HG02588 (cell line): ENCODE data around the gene C3orf85.

ENCODE experiments used
- ATAC-seq: cut with Tn5 transposase; IDR thresholded peaks from one replicate; pipeline ENCODE4 v1.9.1; 2021; ENCODE audit warnings: mild to moderate bottlenecking, moderate library complexity; ENCODE audit not compliant: unreplicated experiment

Gene C3orf85

DNA sequence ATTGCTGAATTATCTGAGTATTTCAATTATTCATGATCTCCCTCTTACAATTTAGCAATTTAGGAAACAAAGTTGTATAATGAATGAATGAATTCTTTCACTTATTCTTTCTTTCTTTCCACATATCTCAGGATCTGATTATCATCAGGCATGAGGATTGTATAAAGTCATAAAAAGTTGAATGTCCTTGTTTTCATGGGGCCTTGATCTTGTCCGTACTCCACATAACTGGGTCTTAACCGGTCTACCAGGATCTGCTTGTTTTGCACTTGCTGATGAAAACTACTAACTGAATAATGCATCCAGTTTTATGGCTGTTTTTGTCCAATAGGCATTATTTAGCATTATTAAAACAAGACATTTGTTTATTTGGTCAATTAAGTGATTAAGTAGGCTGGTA is 12.6 kb downstream of the C3orf85 start:
- no peak for ATAC-seq

DNA sequence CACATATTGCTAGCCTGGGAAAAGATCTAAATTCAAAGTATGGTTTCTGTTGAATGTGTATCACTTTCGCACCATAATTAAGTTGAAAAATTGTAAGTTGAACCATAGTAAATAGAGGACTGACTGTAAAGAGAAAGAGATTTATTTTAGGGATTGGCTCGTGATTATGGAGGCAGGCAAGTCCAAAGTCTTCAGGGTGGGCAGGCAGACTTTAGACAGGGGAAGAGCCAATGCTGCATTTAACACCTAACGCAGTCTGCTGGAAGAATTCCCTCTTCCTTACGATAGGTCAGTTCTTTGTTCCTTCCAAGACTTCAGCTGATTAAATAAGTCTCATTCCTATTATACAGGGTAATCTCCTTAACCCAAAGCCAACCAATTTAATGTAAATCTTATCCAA is 15.8 kb downstream of the C3orf85 start:
- ATAC-seq = no peak

DNA sequence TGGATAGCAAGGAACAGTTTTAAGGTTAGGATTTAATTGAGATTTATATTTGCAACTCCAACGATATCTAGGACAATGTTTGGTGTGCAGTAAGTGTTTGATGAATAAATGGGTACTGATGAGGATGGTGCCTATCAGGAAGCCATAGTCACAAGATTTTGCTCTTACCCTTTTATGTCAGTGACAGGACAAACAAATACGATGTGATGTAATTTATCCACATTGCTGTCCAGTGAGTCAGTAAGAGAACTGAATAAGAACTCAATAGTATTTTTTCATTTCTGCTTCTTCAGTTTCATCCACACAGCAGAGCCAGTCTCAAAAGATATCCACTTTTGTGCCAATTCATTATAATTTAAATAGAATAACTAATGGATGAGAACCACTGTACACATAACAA is 18.5 kb downstream of the C3orf85 start:
- ATAC-seq = no peak

DNA sequence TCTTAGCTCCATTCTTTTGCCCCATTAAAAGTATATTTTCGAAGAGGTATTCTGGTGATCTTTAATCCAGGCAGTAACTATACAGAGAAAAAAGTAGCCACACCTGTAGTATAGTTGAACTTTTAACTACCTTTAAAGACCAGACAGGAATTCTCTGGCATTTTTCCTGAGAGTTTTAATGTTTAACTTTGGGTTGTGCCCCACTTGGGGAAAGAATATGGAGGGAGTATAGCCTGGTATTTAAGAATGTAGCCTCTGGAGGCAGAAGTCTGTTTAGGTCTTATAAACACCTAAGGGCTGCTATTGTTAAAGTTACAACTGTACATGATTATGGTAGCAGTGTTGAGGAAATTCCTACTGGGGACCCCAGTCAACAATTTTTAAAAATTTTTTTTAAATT is 19.3 kb downstream of the C3orf85 start:
- no peak for ATAC-seq

DNA sequence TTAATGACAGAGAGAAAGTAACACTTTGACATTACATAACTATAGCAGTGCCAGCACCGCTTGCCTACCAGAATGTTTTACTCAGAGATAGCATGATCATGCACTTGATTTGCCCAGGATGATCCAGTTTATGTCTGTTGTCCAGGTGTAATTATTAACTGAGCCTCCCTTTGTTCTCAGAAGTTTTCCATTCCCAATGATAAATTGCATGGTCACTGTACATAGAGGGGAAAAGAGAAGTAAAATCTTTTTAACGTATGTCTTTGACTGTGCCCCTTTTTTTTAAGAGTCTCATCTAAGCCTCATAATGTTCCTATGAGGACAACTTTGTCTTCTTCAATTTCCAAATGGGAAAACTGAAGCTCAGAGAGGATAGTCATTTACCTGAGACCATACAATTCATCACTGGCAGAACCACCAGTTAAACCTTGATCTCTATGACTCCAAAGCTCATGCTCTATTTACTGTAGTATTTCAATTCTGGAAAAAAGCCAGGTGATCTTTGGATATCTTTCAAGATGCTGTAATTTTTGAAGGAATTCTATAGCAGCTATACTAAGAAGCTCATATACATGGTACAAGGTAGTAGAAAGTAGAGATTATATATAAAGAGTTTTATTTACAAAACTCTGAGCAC is 25.1 kb downstream of the C3orf85 start:
- ATAC-seq = no peak

DNA sequence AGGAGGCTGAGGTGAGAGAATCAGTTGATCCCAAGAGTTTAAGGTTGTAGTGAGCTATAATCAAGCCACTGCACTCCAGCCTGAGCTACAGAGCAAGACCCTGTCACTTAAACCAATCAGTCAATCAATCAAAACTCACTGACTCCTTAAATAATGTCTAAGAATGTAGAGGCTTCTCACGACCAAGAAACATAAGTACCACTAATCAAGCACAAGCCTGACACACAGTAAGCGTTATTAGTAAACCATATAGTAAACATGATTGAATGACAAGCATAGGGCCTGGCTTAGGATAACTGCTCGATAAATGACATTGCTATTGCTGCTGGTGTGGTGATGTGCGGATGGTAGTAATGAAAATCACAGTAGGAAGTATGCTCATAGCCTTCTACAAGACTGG is 29.4 kb downstream of the C3orf85 start:
- ATAC-seq = no peak

DNA sequence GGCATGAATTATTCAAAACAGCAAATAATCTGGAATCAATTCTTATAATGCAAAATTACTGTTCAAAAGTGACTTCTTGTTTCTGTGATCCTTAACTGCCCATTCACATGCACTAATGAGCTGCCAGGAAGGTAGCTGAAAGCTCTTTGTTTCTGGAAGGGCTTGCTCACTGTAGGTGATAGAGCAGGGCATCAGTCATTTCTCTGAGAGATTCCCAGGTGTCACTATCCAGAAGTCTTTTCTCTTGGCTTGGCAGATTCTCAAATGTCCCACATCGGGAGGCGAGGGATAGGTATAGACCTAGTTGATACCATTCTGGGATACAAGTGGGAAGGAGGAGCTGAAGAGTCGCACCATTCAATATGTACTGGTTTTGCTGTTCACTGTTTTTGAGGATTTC is 35.0 kb downstream of the C3orf85 start:
- ATAC-seq = no peak

DNA sequence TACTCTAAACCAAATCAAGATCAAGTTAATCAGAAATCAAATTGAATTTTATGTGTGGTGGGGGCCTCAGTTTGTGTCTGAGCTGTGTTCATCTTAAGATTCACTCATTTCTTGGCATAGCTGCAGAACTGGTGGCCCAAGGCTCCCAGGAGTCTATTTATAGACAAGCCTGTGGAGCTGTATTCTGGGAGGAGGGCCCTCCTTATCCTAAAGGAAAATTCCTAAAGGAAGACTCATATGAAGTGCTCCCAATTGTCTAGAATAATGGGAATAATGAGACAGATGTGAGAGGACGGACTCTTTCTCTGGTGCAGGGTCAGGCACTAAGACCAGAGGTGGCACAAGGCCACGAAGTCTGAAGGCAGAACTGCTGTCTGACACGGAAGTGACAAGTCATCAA is 38.9 kb downstream of the C3orf85 start:
- ATAC-seq = no peak

DNA sequence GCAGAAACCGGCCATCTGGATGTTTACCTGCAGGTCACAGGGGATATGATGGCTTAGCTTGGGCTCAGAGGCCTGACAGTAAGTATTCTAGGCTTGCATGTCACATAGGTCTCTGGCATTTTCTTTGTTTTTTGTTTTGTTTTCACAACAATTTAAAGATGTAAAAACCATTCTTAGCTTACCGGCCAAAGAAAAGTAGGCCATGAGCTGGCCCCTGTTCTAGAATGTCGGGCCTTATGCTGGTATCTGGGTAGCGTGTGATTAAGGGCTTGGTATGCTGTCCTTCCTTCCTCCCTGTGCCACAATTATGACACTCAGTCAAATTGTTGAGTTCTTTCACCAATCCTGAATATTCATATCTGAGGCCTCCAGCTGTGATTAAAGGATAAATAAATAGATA is 40.2 kb downstream of the C3orf85 start:
- ATAC-seq = no peak

DNA sequence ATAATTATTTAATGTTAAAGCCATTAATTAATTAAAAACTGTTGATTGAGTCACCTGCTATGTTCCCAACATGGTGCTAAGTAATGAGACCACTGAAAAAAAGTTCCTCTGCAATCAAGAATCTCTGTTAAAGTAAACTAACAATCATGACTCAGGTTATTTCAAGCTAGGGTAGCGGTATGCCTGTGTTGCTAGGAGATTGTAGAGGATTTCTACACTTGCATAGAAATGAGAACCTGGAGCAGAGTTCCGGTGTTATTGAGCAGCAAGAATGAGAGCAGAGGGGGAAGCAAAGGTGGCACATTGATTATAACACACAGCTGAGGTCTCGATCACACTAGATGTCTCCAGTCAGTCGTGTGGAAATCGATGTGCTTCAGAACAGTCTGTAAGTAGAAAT is 41.4 kb downstream of the C3orf85 start:
- no peak for ATAC-seq

DNA sequence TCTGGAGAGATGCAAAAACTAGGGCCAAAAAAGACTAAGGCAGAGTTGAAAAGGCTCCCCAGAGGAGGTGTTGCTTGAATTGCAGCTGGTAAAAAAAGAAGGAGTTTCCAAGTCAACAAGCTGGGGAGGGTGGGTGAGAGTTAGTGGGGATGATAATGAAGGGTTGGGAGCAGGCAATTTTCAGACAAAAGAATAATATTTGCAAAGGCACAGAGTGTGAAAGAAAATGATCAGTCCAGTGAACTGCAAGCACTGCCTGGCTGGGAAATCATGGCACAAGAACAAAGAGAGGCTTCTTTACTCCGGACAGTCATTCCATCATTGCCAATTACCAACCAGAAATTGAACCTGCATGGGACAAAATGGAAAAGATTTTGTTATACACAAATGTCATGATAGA is 42.2 kb downstream of the C3orf85 start:
- no peak for ATAC-seq

DNA sequence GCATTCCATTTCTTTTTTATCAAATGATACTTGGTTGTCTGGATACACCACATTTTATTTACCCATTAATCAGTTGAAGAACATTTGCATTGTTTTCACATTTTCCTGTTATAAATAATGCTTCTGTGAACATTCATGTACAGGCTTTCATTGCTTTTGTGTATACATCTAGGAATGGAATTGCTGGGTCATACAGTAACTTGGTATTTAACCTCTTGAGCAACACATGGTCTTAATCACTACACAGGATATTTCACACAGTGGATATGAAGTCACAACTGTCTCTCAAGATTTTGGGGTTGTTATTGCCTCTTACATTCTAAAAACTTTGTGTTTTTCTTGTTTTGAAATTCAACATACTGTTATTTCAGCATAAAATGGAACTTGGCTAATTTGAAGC is 48.2 kb downstream of the C3orf85 start:
- ATAC-seq = no peak

DNA sequence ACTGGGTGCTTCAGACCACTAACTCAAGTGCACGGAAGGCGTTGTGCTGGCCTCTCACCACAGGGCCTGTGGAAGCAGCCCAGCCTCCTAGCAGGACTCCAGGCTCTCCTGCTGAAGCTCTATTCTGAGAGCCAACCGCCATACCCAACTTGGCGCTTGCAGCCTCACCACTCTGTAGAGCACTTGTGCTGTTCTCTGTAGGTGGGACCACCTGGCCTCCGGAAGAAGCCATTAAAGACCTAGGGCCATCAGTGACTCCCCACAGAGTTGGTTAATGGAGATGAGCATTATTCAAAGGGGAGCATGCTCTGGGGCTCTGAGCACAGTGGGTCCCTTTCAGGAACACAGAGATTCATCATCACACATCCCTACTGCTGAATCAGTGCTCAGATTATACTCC is 50.9 kb downstream of the C3orf85 start:
- ATAC-seq = no peak

DNA sequence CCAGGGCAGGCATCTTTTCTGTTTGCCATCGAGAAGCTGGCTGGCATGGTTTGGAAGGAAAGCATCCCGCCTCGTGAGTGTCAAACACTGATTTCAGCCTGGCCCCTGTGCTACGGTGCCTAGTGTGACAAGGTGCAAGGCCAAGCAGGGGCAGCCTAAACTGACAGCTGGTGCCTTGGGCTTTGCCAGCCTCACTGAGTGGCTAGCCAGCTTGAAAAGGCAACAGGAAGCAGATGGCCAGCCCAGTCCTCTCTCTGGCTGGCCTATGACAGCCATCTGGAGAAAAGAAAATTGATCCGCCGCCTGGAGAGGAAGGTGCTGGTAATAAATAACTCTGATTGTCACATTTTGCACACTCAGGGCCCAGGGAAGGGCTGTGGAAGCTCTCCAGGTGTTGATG is 52.2 kb downstream of the C3orf85 start:
- ATAC-seq = no peak

DNA sequence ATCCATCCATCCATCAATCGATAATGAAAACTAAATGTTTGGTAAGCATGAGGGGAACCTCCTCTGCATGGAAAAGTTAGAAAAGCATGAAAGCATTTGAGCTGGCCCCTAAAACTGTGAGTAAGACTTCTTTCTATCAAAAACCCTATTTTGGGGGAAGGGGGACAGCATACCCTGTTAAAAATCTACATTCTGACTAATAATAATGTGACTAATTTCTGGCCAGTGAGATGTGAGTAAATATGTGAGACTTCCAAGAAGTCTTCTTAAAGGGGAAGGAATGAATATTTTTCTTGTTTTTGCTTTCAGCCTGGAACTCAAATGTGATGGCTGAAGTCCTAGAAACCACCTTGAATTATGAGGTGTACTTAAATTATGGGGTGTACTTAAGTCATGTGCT is 54.9 kb downstream of the C3orf85 start:
- ATAC-seq = no peak

DNA sequence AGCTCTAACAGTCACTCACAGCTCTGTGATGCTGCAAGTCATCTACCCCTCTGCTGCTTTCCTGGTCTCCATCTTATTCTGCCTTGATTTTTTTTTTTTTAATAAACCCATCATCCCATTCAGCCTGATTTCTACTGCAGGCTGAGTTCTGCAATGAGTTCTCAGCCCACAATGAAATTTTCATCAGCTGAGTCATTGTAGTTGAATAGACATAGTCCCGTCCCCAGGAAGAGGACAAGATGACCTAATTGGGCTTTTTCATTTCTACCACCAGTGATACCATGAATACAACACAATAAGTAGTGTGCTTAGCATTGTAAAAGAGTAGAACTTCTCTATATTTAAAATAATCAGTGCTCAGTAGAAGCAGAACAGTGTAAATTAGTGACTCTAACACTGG is 59.3 kb downstream of the C3orf85 start:
- no peak for ATAC-seq
